G401.6 (cell line): ENCODE results near the gene CORO7.

Experiments used
- FAIRE-seq: peaks from 2 replicates; lab custom pipeline; 2012; peaks lifted over from hg19 to GRCh38; lab: Jason Lieb, UNC

CORO7 gene

GRCh38 chr16:4426021-4426684 lies 9.8 kb upstream of the CORO7 start:
- no peak for FAIRE-seq

DNA sequence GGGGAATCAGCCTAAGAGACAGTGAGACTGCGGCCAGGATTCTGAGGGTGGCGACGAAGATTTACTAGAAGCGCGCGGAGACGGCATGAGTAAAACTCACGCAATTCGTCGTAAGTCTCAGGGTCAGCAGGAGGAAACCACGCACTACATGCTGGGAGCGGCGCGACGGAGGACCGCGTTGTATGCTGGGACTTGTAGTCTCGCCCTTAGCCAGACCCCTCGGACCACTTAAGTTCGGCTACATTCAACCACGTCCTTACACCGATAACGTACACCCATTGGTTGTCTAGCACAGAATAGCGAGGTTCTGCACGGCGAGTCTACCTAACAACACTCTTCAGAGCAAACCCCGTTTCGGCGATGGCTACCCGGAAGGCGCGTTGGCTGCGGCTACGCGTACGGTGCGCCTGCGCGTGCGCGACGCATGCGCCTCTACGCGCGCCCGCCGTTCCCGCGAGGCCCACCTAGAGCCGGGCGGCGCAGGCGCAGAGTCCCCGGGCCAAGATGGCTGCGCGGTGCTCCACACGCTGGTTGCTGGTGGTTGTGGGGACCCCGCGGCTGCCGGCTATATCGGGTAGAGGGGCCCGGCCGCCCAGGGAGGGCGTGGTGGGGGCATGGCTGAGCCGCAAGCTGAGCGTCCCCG lies 9.1 kb upstream of the CORO7 start, which contains the start of gene DNAJA3:
Gene DNAJA3, plus strand, starts transcription at position 491 of the 643 bp plus-strand sequence. Its CDS starts 14 bp downstream, at position 505.
- FAIRE-seq: peak; percentile 81

DNA sequence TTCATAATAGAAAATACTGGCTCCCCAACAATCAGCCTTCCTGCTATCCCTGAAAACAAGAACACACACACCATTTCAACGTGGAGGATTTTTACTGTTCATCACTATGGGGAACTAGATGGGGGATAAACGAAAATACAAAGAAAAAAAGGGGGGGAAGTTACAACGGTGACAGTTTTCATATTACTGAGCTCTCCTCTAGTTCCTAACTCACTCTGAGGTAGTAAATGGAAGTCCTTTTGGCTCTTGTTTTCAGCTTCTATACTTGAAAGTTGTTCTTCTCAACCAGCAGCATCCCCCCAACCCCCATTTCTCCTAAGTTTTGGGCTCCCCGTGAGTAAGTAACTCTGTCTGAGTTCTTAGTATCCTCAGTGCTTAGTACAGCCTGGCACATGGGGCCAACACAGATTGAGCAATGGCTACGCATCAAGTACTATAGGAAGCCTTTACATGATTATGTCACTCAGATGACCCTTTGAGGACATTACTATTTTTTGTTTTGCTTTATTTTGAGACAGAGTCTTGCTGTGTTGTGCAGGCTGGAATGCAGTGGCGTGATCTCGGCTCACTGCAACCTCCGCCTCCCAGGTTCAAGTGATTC lies 4.2 kb upstream of the CORO7 start:
- no peak for FAIRE-seq

GRCh38 chr16:4419402-4419959 lies 3.1 kb upstream of the CORO7 start:
- no peak for FAIRE-seq

DNA sequence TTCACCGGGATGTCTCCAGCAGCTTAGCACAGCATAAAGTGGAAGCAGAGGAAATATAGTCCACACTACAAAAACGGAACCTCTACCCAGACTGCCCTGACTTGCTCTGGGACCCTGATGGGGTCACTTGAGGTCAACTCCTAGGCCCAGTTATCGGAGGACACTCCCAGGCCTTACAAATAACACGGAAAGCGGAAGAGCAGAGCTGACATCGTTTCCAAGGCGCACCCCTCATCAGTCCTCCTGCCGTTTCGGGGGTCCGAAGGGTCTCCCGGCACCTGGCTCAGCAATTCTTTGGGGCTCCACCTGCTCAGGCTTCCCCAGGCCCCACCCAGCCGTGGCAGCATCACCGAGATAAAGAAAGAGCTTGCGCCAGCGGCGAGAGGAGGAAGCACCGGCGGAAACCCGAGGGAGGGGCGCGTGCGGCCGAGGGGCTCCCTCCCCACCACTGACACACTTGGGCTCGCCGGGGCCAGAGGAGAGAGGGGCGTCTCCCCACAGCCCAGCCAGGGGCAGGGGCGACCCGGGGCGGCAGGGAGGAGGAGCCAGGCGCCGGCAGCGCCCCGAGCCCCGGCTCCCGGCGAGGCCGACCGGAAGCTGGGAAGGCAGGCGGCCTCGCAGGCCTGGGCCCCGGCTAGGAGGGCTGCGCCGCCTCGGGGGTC lies 727 bp downstream of the CORO7 start:
- no peak for FAIRE-seq

DNA sequence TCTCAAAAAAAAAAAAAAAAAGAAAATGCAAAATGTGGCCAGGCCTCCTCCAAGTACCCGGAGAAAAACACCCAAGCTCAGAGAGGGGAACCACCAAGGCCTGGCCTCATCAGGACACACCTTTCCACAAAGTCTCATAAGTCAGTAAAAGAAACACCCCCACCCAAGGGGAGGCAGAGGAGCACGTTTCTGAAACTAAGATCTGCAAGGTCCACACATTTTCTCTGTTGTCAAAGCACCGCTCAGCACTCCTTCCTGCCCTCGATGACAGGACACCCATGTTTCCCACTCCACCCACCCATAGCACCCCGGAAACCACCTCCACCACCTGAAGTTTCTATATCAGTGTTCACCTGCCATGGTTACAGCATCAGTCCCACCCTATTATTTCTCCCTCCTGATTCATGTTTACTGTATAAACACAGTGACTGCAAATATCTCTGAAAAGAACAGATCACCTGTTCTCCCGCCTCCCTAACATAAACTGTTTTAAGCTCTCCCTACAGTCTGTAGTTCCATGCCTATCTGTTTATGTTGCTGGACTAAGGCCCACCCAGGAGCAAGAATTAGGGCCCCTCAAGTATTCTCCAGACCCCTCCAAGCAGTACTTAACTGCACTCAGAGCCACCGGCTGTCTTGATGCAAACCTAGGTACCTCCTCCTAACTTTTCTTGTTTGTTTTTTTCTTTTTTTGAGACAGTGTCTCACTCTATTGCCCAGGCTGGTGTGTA lies 2.0 kb downstream of the CORO7 start:
- FAIRE-seq: no peak

DNA sequence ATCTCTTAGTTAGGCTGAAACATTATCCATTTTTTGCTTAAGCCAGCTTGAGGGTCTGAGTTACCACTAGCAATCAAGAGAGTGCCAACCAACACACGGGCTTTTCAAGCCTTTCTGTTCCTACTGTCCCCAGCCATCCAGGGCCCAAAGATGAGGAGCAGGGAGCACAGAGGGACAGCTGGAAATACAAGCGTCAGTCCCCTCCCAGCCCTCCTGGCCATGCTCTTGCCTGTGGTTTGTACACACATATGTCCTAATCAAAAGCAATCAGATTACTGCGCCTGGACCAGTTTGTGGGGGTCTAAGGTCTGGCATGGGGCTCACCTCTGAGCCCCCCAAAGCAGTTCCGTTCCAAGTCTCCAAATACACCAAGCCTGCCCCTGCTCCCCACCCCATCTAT lies 3.5 kb downstream of the CORO7 start:
- FAIRE-seq: no peak

GRCh38 chr16:4412159-4412558 lies 4.2 kb downstream of the CORO7 start:
- FAIRE-seq: no peak

GRCh38 chr16:4411684-4412083 lies 4.7 kb downstream of the CORO7 start:
- FAIRE-seq: no peak

DNA sequence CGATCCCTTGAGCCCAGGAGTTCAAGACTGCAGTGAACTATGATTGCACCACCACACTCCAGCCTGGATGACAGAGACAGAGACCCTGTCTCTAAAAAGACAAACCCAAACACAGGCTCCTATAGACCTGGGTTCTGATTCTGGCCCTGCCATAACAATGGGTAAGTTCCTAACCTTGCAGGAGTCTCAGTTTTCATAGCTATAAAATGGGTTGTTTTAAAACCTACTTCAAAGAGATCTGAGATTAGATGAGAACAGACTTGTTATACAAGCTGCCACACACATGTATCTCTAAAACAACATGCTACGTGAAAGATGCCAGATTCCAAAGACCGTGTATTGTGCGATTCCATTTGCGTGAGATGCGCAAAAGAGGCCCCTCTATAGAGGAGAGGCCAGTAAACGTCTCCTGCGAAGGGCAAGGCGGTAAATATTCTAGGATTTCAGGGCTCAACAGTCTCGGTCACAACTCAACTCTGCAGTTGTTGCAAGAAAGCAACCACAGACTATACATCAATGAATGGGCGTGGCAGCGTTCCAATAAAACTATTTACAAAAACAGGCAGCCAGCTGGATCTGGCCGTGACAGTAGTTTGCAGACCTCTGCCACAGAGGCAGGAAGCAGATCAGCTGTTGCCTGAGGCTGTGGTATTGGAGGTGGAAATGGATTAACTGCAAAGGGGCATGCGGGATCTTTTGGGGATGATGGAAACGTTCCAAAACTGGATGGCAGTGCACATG lies 5.9 kb downstream of the CORO7 start:
- FAIRE-seq: no peak

DNA sequence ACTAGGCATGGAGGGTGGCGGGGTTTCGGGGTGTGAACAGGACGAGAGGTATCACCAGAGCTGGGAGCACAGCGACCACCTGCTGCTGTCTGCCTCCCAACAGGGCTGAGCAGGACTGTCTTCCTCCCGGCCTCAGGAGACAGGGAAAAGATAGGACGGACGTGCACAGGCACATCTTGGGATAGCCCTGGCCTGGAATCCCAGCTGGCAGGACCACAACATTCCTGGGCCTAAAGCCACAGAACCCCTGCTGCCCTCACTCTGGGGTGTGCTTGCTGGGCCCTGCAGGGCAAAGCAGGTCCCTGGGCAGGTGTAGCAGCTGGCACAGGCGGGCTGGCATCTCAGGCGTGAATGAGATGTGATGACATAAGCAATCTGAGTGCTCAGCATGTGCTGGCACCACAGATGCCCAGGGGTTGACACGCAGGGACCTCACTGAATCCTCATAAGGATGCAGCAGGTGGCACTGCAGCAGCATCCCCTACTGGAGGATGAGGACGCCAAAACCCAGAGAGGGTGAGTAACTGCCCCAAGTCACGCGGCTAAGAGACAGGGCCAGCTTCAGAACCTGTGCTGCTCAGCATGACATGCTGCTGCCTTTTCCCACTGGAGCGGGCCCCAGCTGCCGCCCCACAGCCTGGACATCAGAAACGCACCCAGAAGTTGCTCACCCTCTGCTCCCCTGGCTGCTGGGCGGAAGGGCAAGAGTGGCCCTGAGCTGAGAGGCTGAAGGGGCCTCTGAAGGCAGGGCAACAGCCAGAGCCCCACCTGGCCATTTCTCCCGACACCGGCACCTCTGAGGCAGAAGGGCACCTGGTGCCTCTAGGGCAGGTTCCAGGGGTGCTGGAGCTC lies 7.1 kb downstream of the CORO7 start:
- FAIRE-seq: no peak

DNA sequence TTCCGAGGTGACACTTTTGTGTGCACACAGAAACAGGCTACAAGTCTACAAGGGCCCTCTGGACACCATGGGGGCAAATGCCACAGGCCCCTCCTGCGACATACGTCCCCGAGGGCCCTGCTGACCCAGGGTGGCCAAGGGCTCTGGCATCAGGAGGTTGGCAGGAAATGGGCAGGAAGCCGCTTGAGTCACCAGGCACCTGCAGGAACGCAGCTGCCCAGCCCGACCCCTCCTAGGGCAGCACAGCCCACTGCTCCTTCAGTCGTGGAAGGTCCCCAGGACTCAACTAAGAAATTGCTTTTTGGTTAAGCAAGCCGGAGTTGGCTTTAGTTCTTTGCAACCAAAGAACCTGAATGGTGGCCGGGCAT lies 8.1 kb downstream of the CORO7 start:
- no peak for FAIRE-seq

- no peak for FAIRE-seq
Measured at GRCh38 chr16:4407543-4408322, 8.7 kb downstream of the CORO7 start.

GRCh38 chr16:4404967-4405696 lies 11.3 kb downstream of the CORO7 start:
- FAIRE-seq: no peak

GRCh38 chr16:4404247-4404966 lies 12.0 kb downstream of the CORO7 start:
- peak; percentile 13 for FAIRE-seq

DNA sequence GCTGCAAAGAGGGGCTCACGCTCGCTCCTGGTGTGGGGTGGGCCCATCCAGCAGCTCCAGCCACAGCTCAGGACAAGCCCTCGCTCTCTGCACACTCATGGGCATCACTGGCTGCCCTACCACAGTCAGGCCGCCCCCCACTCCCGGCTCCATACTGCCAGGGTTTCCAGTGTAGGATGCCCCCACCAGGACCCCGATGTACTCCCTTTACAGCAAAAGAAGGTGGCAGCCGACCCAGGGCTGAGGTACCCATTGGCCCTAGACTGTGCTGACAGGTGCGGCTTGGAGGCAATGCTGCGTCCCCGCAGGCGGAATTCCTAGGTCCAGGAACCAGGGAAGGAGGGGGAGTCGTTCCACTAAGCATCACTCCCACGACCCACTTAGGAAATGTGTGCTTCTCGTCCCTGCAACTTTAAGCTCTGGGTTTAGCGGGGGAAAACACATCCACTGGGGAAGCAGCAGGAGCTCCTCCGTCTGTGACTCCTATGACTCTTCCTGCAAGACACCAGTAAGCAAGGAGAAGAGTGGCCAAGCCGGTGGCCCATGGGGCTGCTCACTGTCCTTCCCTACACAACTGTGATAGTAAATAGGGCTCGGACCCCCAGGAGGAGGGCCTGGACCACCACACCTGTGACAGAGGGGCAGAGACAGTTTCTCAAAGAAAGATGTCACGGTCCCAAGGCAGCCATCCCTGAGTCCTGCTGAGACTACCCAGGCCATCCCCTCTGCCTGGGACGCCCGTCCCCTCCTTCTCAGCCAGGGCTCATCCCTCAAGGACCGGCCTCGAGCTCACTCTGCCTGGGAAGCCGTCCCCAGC lies 13.1 kb downstream of the CORO7 start:
- no peak for FAIRE-seq

- FAIRE-seq: no peak
Measured at GRCh38 chr16:4402439-4403132, 13.8 kb downstream of the CORO7 start.
